MM.1S (cell line): ENCODE results near the gene CERS6.

Experiments used
- DNase-seq: peaks from one replicate; pipeline ENCODE4 v3.0.0-alpha.2; 2015
- H2AFZ ChIP-seq: fragments of 300-600 bp; sonication (generic); 2 replicates; pipeline ENCODE4 v1.6.0; 2016; ENCODE audit warnings: antibody characterized with exemption, low read length
- H3F3A ChIP-seq: fragments of 300-600 bp; sonication (generic); 2 replicates; pipeline ENCODE4 v1.6.1; 2016; ENCODE audit warnings: mild to moderate bottlenecking, antibody characterized with exemption, low read length, moderate library complexity, mixed read lengths; ENCODE audit not compliant: insufficient read depth
- H3K27ac ChIP-seq: fragments of 300-600 bp; sonication (generic); 2 replicates; pipeline ENCODE4 v1.5.1; 2016; ENCODE audit warnings: mild to moderate bottlenecking, low read length
- H3K27me3 ChIP-seq: fragments of 300-600 bp; sonication (generic); replicated peaks from 2 replicates; pipeline ENCODE4 v1.6.0; 2016; ENCODE audit warnings: low read length; ENCODE audit not compliant: insufficient read depth
- H3K36me3 ChIP-seq: fragments of 300-600 bp; sonication (generic); replicated peaks from 2 replicates; pipeline ENCODE4 v1.6.1; 2016; ENCODE audit warnings: mild to moderate bottlenecking, low read length, mixed read lengths; ENCODE audit not compliant: insufficient read depth
- H3K4me1 ChIP-seq: fragments of 300-600 bp; sonication (generic); 2 replicates; pipeline ENCODE4 v1.6.1; 2016; ENCODE audit warnings: low read length, mixed read lengths
- H3K4me2 ChIP-seq: fragments of 300-600 bp; sonication (generic); 2 replicates; pipeline ENCODE4 v1.6.0; 2016; ENCODE audit warnings: low read depth, low read length
- H3K4me3 ChIP-seq: fragments of 300-600 bp; sonication (generic); 2 replicates; pipeline ENCODE4 v1.5.1; 2016; ENCODE audit warnings: low read length, mixed read lengths
- H3K79me2 ChIP-seq: fragments of 300-600 bp; sonication (generic); 2 replicates; pipeline ENCODE4 v1.6.1; 2016; ENCODE audit warnings: mixed run types, low read length, mixed read lengths
- H3K9ac ChIP-seq: fragments of 300-600 bp; sonication (generic); 2 replicates; pipeline ENCODE4 v1.6.1; 2016; ENCODE audit warnings: low read length, mixed read lengths
- H3K9me2 ChIP-seq: fragments of 300-600 bp; sonication (generic); replicated peaks from 2 replicates; pipeline ENCODE4 v1.6.1; 2016; ENCODE audit warnings: mild to moderate bottlenecking, low read length, mixed read lengths; ENCODE audit not compliant: insufficient read depth
- H3K9me3 ChIP-seq: fragments of 300-600 bp; sonication (generic); replicated peaks from 2 replicates; pipeline ENCODE4 v1.6.1; 2016; ENCODE audit warnings: mild to moderate bottlenecking, low read length, mixed read lengths; ENCODE audit not compliant: insufficient read depth
- H4K20me1 ChIP-seq: fragments of 300-600 bp; sonication (generic); 2 replicates; pipeline ENCODE4 v1.6.1; 2016; ENCODE audit warnings: mild to moderate bottlenecking, low read length, moderate library complexity, mixed read lengths; ENCODE audit not compliant: insufficient read depth
- EZH2 ChIP-seq: fragments of 300-600 bp; sonication (generic); optimal IDR thresholded peaks from 2 replicates; pipeline ENCODE3; 2017; ENCODE audit warnings: low read depth, mild to moderate bottlenecking, antibody characterized with exemption, low read length, mixed read lengths
- EZH2phosphoT487 ChIP-seq: fragments of 300-600 bp; sonication (generic); IDR thresholded peaks from 2 replicates; pipeline ENCODE4 v1.6.1; 2018; ENCODE audit warnings: antibody characterized with exemption, low read length
- TF ChIP-seq, protein P1 (sequence below): fragments of 300-600 bp; sonication (generic); IDR thresholded peaks from 2 replicates; pipeline ENCODE4 v1.5.1; 2016; ENCODE audit warnings: antibody characterized with exemption, low read length, mixed read lengths

The CERS6 gene

DNA sequence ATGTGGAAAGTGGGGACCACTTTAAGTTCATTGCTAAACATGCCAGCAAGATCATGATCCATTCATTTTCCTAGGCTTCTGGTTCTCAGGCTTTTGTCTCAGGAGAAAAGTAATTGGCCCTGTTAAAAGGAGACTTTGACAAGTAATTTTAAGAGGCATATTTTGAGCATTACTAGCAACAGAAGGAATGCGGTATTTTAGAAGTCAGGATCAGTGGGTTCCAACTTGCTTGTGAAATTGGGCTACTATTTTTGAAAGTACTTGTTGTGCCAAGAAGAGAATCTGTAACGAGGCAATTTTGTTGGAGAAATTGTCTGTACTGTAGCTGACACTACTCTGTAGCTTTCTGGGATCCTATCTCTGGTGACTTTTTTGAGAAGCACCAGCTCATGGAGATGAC, 59.4 kb downstream of the CERS6 start:
- Histone ChIP-seq H3K27ac (no peak overlapping the region), H3K27me3 (no peaks in the 10 kb centered on the region), H3K9me3 (no peaks in the 10 kb centered on the region), H3K4me1 (0 out of 2 replicates have a peak, but pooled peaks cover 10% of the 10 kb centered on the region), H4K20me1 (no peaks in the 10 kb centered on the region), H3K9ac (no peak overlapping the region), H3K9me2 (no peaks in the 10 kb centered on the region), H3K36me3 (no peaks in the 10 kb centered on the region), H3F3A (no peaks in the 10 kb centered on the region), H3K4me3 (no peak overlapping the region), H3K4me2 (no peak overlapping the region), H2AFZ (no peak overlapping the region), H3K79me2 (peaks cover 70% of the 10 kb centered on the region)
- DNase-seq: no peak
- TF ChIP-seq, protein P1, sequence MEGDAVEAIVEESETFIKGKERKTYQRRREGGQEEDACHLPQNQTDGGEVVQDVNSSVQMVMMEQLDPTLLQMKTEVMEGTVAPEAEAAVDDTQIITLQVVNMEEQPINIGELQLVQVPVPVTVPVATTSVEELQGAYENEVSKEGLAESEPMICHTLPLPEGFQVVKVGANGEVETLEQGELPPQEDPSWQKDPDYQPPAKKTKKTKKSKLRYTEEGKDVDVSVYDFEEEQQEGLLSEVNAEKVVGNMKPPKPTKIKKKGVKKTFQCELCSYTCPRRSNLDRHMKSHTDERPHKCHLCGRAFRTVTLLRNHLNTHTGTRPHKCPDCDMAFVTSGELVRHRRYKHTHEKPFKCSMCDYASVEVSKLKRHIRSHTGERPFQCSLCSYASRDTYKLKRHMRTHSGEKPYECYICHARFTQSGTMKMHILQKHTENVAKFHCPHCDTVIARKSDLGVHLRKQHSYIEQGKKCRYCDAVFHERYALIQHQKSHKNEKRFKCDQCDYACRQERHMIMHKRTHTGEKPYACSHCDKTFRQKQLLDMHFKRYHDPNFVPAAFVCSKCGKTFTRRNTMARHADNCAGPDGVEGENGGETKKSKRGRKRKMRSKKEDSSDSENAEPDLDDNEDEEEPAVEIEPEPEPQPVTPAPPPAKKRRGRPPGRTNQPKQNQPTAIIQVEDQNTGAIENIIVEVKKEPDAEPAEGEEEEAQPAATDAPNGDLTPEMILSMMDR: no peak
- TF ChIP-seq EZH2phosphoT487 (no peak), EZH2 (no peak)

DNA sequence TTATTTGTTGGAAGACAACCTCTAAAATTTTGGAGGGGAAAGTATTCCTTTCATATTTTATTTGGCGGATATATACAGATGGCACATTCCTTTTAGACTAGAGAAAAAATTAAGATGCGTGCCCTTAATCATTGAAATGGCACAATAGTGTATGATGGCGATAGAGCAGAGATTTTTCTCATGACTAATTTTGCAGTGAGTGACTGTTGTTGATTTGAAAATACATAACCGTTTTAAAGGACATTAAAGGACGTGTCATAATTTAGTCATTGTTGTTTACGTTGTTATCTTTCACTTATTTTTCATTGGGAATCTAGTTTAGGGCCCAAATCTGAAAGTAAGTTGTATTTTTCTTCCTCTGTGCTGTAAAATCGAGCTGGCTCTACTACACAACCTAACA, 61.7 kb downstream of the CERS6 start:
- H3K27ac ChIP-seq: no peak overlapping the region
- H3K4me1 ChIP-seq: 0 out of 2 replicates have a peak, but pooled peaks cover 10% of the 10 kb centered on the region
- no peak overlapping the region for H3K9ac ChIP-seq
- TF ChIP-seq EZH2phosphoT487 (no peak), EZH2 (no peak)
- TF ChIP-seq, protein P1: no peak
- no peaks in the 10 kb centered on the region for H4K20me1 ChIP-seq
- H3K4me3 ChIP-seq: no peak overlapping the region
- no peaks in the 10 kb centered on the region for H3K9me3 ChIP-seq
- no peaks in the 10 kb centered on the region for H3K27me3 ChIP-seq
- no peaks in the 10 kb centered on the region for H3K36me3 ChIP-seq
- H3K9me2 ChIP-seq: no peaks in the 10 kb centered on the region
- no peak overlapping the region for H3K4me2 ChIP-seq
- peaks cover 79% of the 10 kb centered on the region for H3K79me2 ChIP-seq
- no peaks in the 10 kb centered on the region for H3F3A ChIP-seq
- H2AFZ ChIP-seq: no peak overlapping the region
- DNase-seq: no peak

DNA sequence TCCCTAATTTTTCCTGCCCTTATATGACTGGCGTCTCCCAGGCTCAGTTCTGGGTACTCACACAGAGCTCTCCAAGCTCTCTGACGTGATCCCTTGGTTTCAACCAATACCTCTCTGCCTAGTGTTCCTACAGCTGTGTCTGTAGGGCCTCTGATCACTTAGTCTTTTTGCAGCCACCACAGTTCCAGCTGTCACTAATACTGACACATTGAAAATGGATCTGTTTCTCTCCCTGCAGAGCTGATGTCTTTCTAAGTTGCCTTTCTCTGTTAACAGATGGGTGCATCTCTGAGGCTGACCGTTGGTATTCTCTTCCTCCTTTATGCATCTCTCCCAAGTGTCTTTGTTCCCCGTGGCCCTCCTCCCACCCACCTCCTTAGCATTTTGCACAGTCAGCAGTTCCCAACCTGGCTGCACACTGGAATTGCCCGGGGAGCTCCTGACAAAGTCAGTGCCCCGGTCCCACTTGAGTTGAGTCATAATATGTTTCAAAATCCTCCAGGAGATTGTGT, 62.5 kb downstream of the CERS6 start:
- Histone ChIP-seq H3K9me2 (no peaks in the 10 kb centered on the region), H3F3A (no peaks in the 10 kb centered on the region), H4K20me1 (no peaks in the 10 kb centered on the region), H3K9me3 (no peaks in the 10 kb centered on the region), H2AFZ (no peak overlapping the region), H3K4me1 (0 out of 2 replicates have a peak, but pooled peaks cover 10% of the 10 kb centered on the region), H3K4me2 (no peak overlapping the region), H3K27me3 (no peaks in the 10 kb centered on the region), H3K9ac (no peak overlapping the region), H3K79me2 (peaks cover 82% of the 10 kb centered on the region), H3K4me3 (no peak overlapping the region), H3K27ac (no peak overlapping the region), H3K36me3 (no peaks in the 10 kb centered on the region)
- DNase-seq: no peak
- TF ChIP-seq, protein P1: no peak
- TF ChIP-seq EZH2: no peak
- TF ChIP-seq EZH2phosphoT487: no peak
